Fibroblast of lung (primary cell): ENCODE data around the gene AIFM3. TPM values are rescaled to one million over a fixed set of nuclear protein-coding genes. Genes with fewer than 3 reads are reported as not detected.

Source experiments
- DNase-seq, 2 donors: peaks; one replicate each; pipeline versions ENCODE4 v3.0.0 to v3.0.0-alpha.2; 2010; ENCODE audit warnings: low read depth in 2 of 2
- H2AFZ ChIP-seq: 2 replicates; pipeline ENCODE4 v1.5.1; 2012; ENCODE audit warnings: low read length, control low read depth, inconsistent platforms
- H3K27ac ChIP-seq: 2 replicates; pipeline ENCODE4 v1.5.1; 2011; ENCODE audit warnings: low read length, control low read depth; ENCODE audit not compliant: insufficient read depth
- H3K27me3 ChIP-seq: 2 replicates; pipeline ENCODE4 v1.5.1; 2011; ENCODE audit warnings: mild to moderate bottlenecking, low read length; ENCODE audit not compliant: control insufficient read depth, insufficient read depth
- H3K36me3 ChIP-seq: 2 replicates; pipeline ENCODE4 v1.5.1; 2011; ENCODE audit warnings: low read length; ENCODE audit not compliant: control insufficient read depth, insufficient read depth
- H3K4me1 ChIP-seq: 2 replicates; pipeline ENCODE4 v1.5.1; 2011; ENCODE audit warnings: low read length; ENCODE audit not compliant: control insufficient read depth, insufficient read depth; ENCODE audit errors: extremely low read depth
- H3K4me2 ChIP-seq: 2 replicates; pipeline ENCODE4 v1.5.1; 2011; ENCODE audit warnings: low read length, control low read depth; ENCODE audit not compliant: insufficient read depth; ENCODE audit errors: extremely low read depth
- H3K4me3 ChIP-seq, 4 experiments: fragments of 200-600 bp in 1 of 4; sonication (generic) in 1 of 4; replicated peaks in 1 of 4; 2 replicates each; pipeline ENCODE4 v1.5.1; 2011 to 2016; ENCODE audit warnings: low read length in 4 of 4, low read depth in 3 of 4, mild to moderate bottlenecking in 3 of 4, control low read depth in 2 of 4, inconsistent platforms in 1 of 4, mixed read lengths in 1 of 4; ENCODE audit not compliant: insufficient read depth in 1 of 4; ENCODE audit errors: control extremely low read depth in 1 of 4
- H3K79me2 ChIP-seq: 2 replicates; pipeline ENCODE4 v1.5.1; 2012; ENCODE audit warnings: mild to moderate bottlenecking, low read length, inconsistent platforms; ENCODE audit not compliant: control insufficient read depth, insufficient read depth
- H3K9ac ChIP-seq: 2 replicates; pipeline ENCODE4 v1.5.1; 2011; ENCODE audit warnings: mild to moderate bottlenecking, low read length, control low read depth; ENCODE audit not compliant: insufficient read depth
- H3K9me3 ChIP-seq: 2 replicates; pipeline ENCODE4 v1.5.1; 2012; ENCODE audit warnings: low read depth, low read length; ENCODE audit not compliant: control insufficient read depth, insufficient read depth
- H4K20me1 ChIP-seq: 2 replicates; pipeline ENCODE4 v1.5.1; 2011; ENCODE audit warnings: low read length; ENCODE audit not compliant: control insufficient read depth, insufficient read depth; ENCODE audit errors: extremely low read depth
- CTCF ChIP-seq, 2 donors: IDR thresholded peaks in 1 of 2; conservative IDR thresholded peaks in 1 of 2; 1 replicate in 1 of 2; 2 replicates in 1 of 2; pipeline ENCODE4 v1.5.1; 2011 to 2012; ENCODE audit warnings: low read length in 2 of 2, control low read depth in 1 of 2, inconsistent platforms in 1 of 2, low read depth in 1 of 2, mild to moderate bottlenecking in 1 of 2
- EZH2 ChIP-seq: IDR thresholded peaks from 2 replicates; pipeline ENCODE4 v1.5.1; 2012; ENCODE audit warnings: low read length, control low read depth, mild to moderate bottlenecking; ENCODE audit errors: missing control alignments
- polyA plus RNA-seq, 2 donors: library from polyadenylated mRNA; depleted of rRNA in 1 of 2; stranded (reverse) in 1 of 2; unstranded in 1 of 2; fragments of >200 nt; gene quantifications; 2 replicates each; pipeline ENCODE4 v1.2.1, GENCODE V29; 2011 to 2012; ENCODE audit warnings: missing spikeins in 1 of 2
- total RNA-seq: library from RNA; depleted of rRNA; stranded (reverse); fragments of >200 nt; gene quantifications from 2 replicates; pipeline ENCODE4 v1.2.1, GENCODE V29; 2014

The AIFM3 gene
- total and polyA plus RNA-seq, 2 donors (not counting 1 experiment from before 2014, with no cell fraction given), result 0.15 to 2.0 TPM

- H2AFZ ChIP-seq, result no peak overlapping the region
- H3K4me2 ChIP-seq, result peak overlapping the region; percentile 91
- H3K79me2 ChIP-seq, result peaks cover 27% of the 10 kb centered on the region
- H3K27ac ChIP-seq, result peak overlapping the region; percentile 99
- peaks cover 12% of the 10 kb centered on the region for H3K36me3 ChIP-seq
- no peaks in the 10 kb centered on the region for H4K20me1 ChIP-seq
- H3K4me3 ChIP-seq, result peak overlapping the region; percentile 67 to 93 (median 83)
- peak overlapping the region; percentile 100 for H3K9ac ChIP-seq
- peak in 1 of 2 donors; percentile 9 for DNase-seq
- peaks cover 9% of the 10 kb centered on the region for H3K4me1 ChIP-seq
- TF ChIP-seq EZH2 (no peak), CTCF (conservative IDR thresholded peaks at IDR 0.05 in 1 of 2, IDR thresholded peaks at IDR 0.05 in 1 of 2; ENCODE audit: low read depth in 1 of 2, low read length in 2 of 2) (no peak)
- no peaks in the 10 kb centered on the region for H3K9me3 ChIP-seq
- H3K27me3 ChIP-seq, result no peaks in the 10 kb centered on the region
These were observed 33.3 kb downstream of the AIFM3 start for GRCh38 chr22:21000207-21000986.

GRCh38 chr22:21000987-21001600 lies 34.0 kb downstream of the AIFM3 start:
- Histone ChIP-seq H3K9ac (peak overlapping the region; percentile 100), H3K4me1 (peaks cover 9% of the 10 kb centered on the region), H3K4me2 (peak overlapping the region; percentile 91), H2AFZ (peak overlapping the region; percentile 58), H3K9me3 (no peaks in the 10 kb centered on the region), H4K20me1 (no peaks in the 10 kb centered on the region), H3K27me3 (no peaks in the 10 kb centered on the region), H3K4me3 (peak overlapping the region; percentile 67 to 93 (median 83)), H3K36me3 (peaks cover 10% of the 10 kb centered on the region), H3K79me2 (peaks cover 27% of the 10 kb centered on the region), H3K27ac (peak overlapping the region; percentile 99)
- TF ChIP-seq EZH2, result no peak
- no peak for TF ChIP-seq CTCF (conservative IDR thresholded peaks at IDR 0.05 in 1 of 2, IDR thresholded peaks at IDR 0.05 in 1 of 2; ENCODE audit: low read depth in 1 of 2, low read length in 2 of 2)
- DNase-seq, result peak in 1 of 2 donors; percentile 7

GRCh38 chr22:21001601-21002325 lies 34.7 kb downstream of the AIFM3 start, which contains the start of gene THAP7:
THAP7 (minus strand) TSS chr22:21002118; CDS start chr22:21001911, 207 bp downstream.
- Histone ChIP-seq H3K9me3 (no peaks in the 10 kb centered on the region), H3K4me1 (peaks cover 9% of the 10 kb centered on the region), H3K27me3 (no peaks in the 10 kb centered on the region), H3K27ac (peak within 1 kb of the TSS; percentile 99), H3K36me3 (peaks cover 10% of the 10 kb centered on the region), H2AFZ (peak within 1 kb of the TSS; percentile 58), H3K79me2 (peaks cover 27% of the 10 kb centered on the region), H3K9ac (peak within 1 kb of the TSS; percentile 100), H3K4me2 (peak within 1 kb of the TSS; percentile 91), H4K20me1 (no peaks in the 10 kb centered on the region), H3K4me3 (peak within 1 kb of the TSS; percentile 67 to 93 (median 83))
- peak; percentile 93 to 95 for DNase-seq
- TF ChIP-seq CTCF (conservative IDR thresholded peaks at IDR 0.05 in 1 of 2, IDR thresholded peaks at IDR 0.05 in 1 of 2; ENCODE audit: low read depth in 1 of 2, low read length in 2 of 2), result no peak
- no peak for TF ChIP-seq EZH2
